Measurements from ENCODE around the gene ADGRV1.
"Not testable (repeated sequence)": the region's sequence is repeated elsewhere in the genome, so short reads cannot be mapped to it uniquely, and the experiment has no call there.

The ADGRV1 gene

GRCh38 chr5:90575712-90576111 lies 17.1 kb downstream of the ADGRV1 start:
- Mint-ChIP-seq H3K9me3 (peaks cover 36% of the 10 kb centered on the region), H3K4me3 (no peak overlapping the region), H3K36me3 (ENCODE audit: low read depth) (peaks cover 39% of the 10 kb centered on the region), H3K4me1 (no peaks in the 10 kb centered on the region), H3K27me3 (ENCODE audit: low read depth) (no peaks in the 10 kb centered on the region), H3K27ac (no peak overlapping the region)
- no peak for TF ChIP-seq CTCF (IDR thresholded peaks at IDR 0.05; ENCODE audit: unreplicated experiment in 3 of 3)

- not testable (repeated sequence) for H3K4me1 Mint-ChIP-seq; H3K27ac Mint-ChIP-seq; H3K27me3 Mint-ChIP-seq (ENCODE audit: low read depth); H3K4me3 Mint-ChIP-seq
- Mint-ChIP-seq H3K36me3 (ENCODE audit: low read depth) (peaks cover 39% of the 10 kb centered on the region), H3K9me3 (peaks cover 36% of the 10 kb centered on the region)
Observed at GRCh38 chr5:90576566-90576965, 18.0 kb downstream of the ADGRV1 start.

GRCh38 chr5:90579905-90580304 lies 21.3 kb downstream of the ADGRV1 start:
- Mint-ChIP-seq H3K36me3 (ENCODE audit: low read depth) (peaks cover 40% of the 10 kb centered on the region), H3K9me3 (peaks cover 32% of the 10 kb centered on the region)
- H3K27ac Mint-ChIP-seq; H3K4me1 Mint-ChIP-seq; H3K27me3 Mint-ChIP-seq (ENCODE audit: low read depth); H3K4me3 Mint-ChIP-seq: not testable (repeated sequence)

- Mint-ChIP-seq H3K27ac (no peak overlapping the region), H3K27me3 (ENCODE audit: low read depth) (no peaks in the 10 kb centered on the region), H3K36me3 (ENCODE audit: low read depth) (peaks cover 36% of the 10 kb centered on the region), H3K4me3 (no peak overlapping the region), H3K4me1 (no peaks in the 10 kb centered on the region), H3K9me3 (peaks cover 32% of the 10 kb centered on the region)
- no peak for TF ChIP-seq CTCF (IDR thresholded peaks at IDR 0.05; ENCODE audit: unreplicated experiment in 3 of 3)
Observed at GRCh38 chr5:90581956-90582355, 23.4 kb downstream of the ADGRV1 start.

- Mint-ChIP-seq H3K4me1 (no peaks in the 10 kb centered on the region), H3K9me3 (peaks cover 6% of the 10 kb centered on the region)
- no peak for TF ChIP-seq CTCF (IDR thresholded peaks at IDR 0.05; ENCODE audit: unreplicated experiment in 3 of 3)
Observed at GRCh38 chr5:90585337-90585986, 26.9 kb downstream of the ADGRV1 start.

GRCh38 chr5:90586469-90586868 lies 27.9 kb downstream of the ADGRV1 start:
- H3K4me1 Mint-ChIP-seq = no peaks in the 10 kb centered on the region

More at GRCh38 chr5:90585337-90585986, 26.9 kb downstream of the ADGRV1 start:
- H3K27ac Mint-ChIP-seq = no peak overlapping the region
- H3K27me3 Mint-ChIP-seq (ENCODE audit: low read depth) = no peaks in the 10 kb centered on the region
- peaks cover 11% of the 10 kb centered on the region for H3K36me3 Mint-ChIP-seq (ENCODE audit: low read depth)
- no peak overlapping the region for H3K4me3 Mint-ChIP-seq

More at GRCh38 chr5:90586469-90586868, 27.9 kb downstream of the ADGRV1 start:
- no peak overlapping the region for H3K27ac Mint-ChIP-seq
- H3K4me3 Mint-ChIP-seq = no peak overlapping the region
- no peak for TF ChIP-seq CTCF (IDR thresholded peaks at IDR 0.05; ENCODE audit: unreplicated experiment in 3 of 3)
- no peaks in the 10 kb centered on the region for H3K27me3 Mint-ChIP-seq (ENCODE audit: low read depth)
- H3K9me3 Mint-ChIP-seq = no peaks in the 10 kb centered on the region
- H3K36me3 Mint-ChIP-seq (ENCODE audit: low read depth) = peaks cover 5% of the 10 kb centered on the region
